NCI-H2227 treated with DMSO at 0.1 percent for 48 hours (cell line): Measurements from ENCODE around the gene SLC36A2.
"Not testable (repeated sequence)": the region's sequence is repeated elsewhere in the genome, so short reads cannot be mapped to it uniquely, and the experiment has no call there.

ENCODE experiments used
- DNase-seq: peaks from one replicate; lab custom pipeline; 2025; lab: John Stamatoyannopoulos, UW

SLC36A2 gene

GRCh38 chr5:151326266-151326665 lies 21.1 kb downstream of the SLC36A2 start:
- DNase-seq: no peak

GRCh38 chr5:151320481-151320880 lies 26.9 kb downstream of the SLC36A2 start:
- DNase-seq: no peak

- DNase-seq: peak; percentile 28
Measured at GRCh38 chr5:151318850-151319732, 28.3 kb downstream of the SLC36A2 start.

- DNase-seq: no peak
Measured at GRCh38 chr5:151317871-151318270, 29.5 kb downstream of the SLC36A2 start.

- DNase-seq: peak; percentile 55
Measured at GRCh38 chr5:151315998-151316597, 31.3 kb downstream of the SLC36A2 start.

GRCh38 chr5:151313357-151313756 lies 34.0 kb downstream of the SLC36A2 start:
- DNase-seq: no peak

GRCh38 chr5:151312756-151313324 lies 34.5 kb downstream of the SLC36A2 start:
- DNase-seq: no peak

- DNase-seq: no peak
Measured at GRCh38 chr5:151310932-151311331, 36.4 kb downstream of the SLC36A2 start.

- DNase-seq: not testable (repeated sequence)
Measured at GRCh38 chr5:151309821-151310220, 37.5 kb downstream of the SLC36A2 start.

- not testable (repeated sequence) for DNase-seq
Measured at GRCh38 chr5:151309266-151309665, 38.1 kb downstream of the SLC36A2 start.

GRCh38 chr5:151303666-151304065 lies 43.7 kb downstream of the SLC36A2 start, which contains the start of gene SLC36A3:
Gene SLC36A3 (minus strand): TSS chr5:151303766. CDS start chr5:151303354, 412 bp downstream.
- DNase-seq: no peak

- DNase-seq: no peak
Measured at GRCh38 chr5:151298063-151298855, 49.1 kb downstream of the SLC36A2 start.

GRCh38 chr5:151296974-151297373 lies 50.4 kb downstream of the SLC36A2 start:
- no peak for DNase-seq

GRCh38 chr5:151296478-151296830 lies 50.9 kb downstream of the SLC36A2 start:
- DNase-seq: no peak

GRCh38 chr5:151295791-151296477 lies 51.4 kb downstream of the SLC36A2 start:
- DNase-seq: no peak

GRCh38 chr5:151295138-151295537 lies 52.2 kb downstream of the SLC36A2 start:
- no peak for DNase-seq

GRCh38 chr5:151293624-151294023 lies 53.7 kb downstream of the SLC36A2 start:
- no peak for DNase-seq

- DNase-seq: peak; percentile 6
Measured at GRCh38 chr5:151288180-151288579, 59.2 kb downstream of the SLC36A2 start.

GRCh38 chr5:151286246-151286645 lies 61.1 kb downstream of the SLC36A2 start:
- no peak for DNase-seq

- no peak for DNase-seq
Measured at GRCh38 chr5:151285683-151286082, 61.7 kb downstream of the SLC36A2 start.

- DNase-seq: no peak
Measured at GRCh38 chr5:151284392-151284967, 62.9 kb downstream of the SLC36A2 start.
